Measurements from ENCODE around the gene MEGF11. TPM values are rescaled to one million over a fixed set of nuclear protein-coding genes. Genes with fewer than 3 reads are reported as not detected.
A peak's percentile ranks its signal among the peaks of the same experiment; 100 is the strongest.

Gene MEGF11
- total RNA-seq, 1 experiment from 2014 or later, result 2.3 TPM

- intact Hi-C loops (cut with micrococcal nuclease), result loop anchor here (5.0 kb wide), 3 partner anchors 33 to 368 kb away; partner anchors contain the start of gene MEGF11
- no peaks in the 10 kb centered on the region for H3K79me2 ChIP-seq (ENCODE audit: insufficient read depth, low read length)
- DNase-seq (ENCODE audit: low read depth, low spot score) (no peak), ATAC-seq (no peak)
- H3K4me1 ChIP-seq (ENCODE audit: control insufficient read depth in 1 of 2, insufficient read depth in 2 of 2, low read length in 2 of 2), result peaks cover 0 to 13% of the 10 kb centered on the region in 2 experiments; a peak in 2 of 4 replicates
- no peak overlapping the region for H3K4me2 ChIP-seq (ENCODE audit: low read length)
- no peak overlapping the region for H3K4me3 ChIP-seq (replicated peaks in 1 of 2; ENCODE audit: low read depth in 1 of 2, low read length in 2 of 2)
- no peaks in the 10 kb centered on the region for H3K9me3 ChIP-seq (ENCODE audit: control insufficient read depth in 1 of 2, insufficient read depth in 1 of 2, low read depth in 1 of 2, low read length in 2 of 2)
- no TSS peak for BruUV-seq (replicated peaks)
- H3K9me2 ChIP-seq (ENCODE audit: insufficient read depth), result no peaks in the 10 kb centered on the region
- no peak overlapping the region for H3K9ac ChIP-seq (ENCODE audit: low read length)
- no peak overlapping the region for H3K27ac ChIP-seq (ENCODE audit: low read depth, low read length)
- H3K27me3 ChIP-seq (ENCODE audit: insufficient read depth, low read length), result no peaks in the 10 kb centered on the region
- ChIA-PET CTCF (interaction anchor here (1.0 kb wide), 1 partner anchor 689 kb away, joined by 3 read pairs; no protein-coding TSS in a partner anchor), RAD21 (ENCODE audit: low non-redundant PET in 1 of 2, low total read pairs in 2 of 2, uncharacterized antibody in 2 of 2, unreplicated experiment in 2 of 2) (no interaction called here), POLR2A (no interaction called here)
- TF ChIP-seq TCF7L2 (IDR thresholded peaks at IDR 0.05; ENCODE audit: borderline replicate concordance, extremely low read depth, insufficient read depth, insufficient read length) (peak; percentile 42), FOSL1 (IDR thresholded peaks at IDR 0.05; ENCODE audit: low read depth) (no peak), ZNF274 (IDR thresholded peaks at IDR 0.05; ENCODE audit: low read depth, low read length) (no peak), ELF1 (IDR thresholded peaks at IDR 0.05; ENCODE audit: borderline replicate concordance, low read depth) (no peak), ZFX (IDR thresholded peaks at IDR 0.05) (no peak)
- H4K20me1 ChIP-seq (ENCODE audit: insufficient read depth), result no peaks in the 10 kb centered on the region
- H3K36me3 ChIP-seq (ENCODE audit: control insufficient read depth in 1 of 2, insufficient read depth in 2 of 2, low read length in 2 of 2), result no peaks in the 10 kb centered on the region
- no peak overlapping the region for H2AFZ ChIP-seq (ENCODE audit: low read depth, low read length, poor library complexity, severe bottlenecking)
Observed at GRCh38 chr15:66285533-66286280, 32.2 kb upstream of the MEGF11 start.

- Histone ChIP-seq H3K27me3 (ENCODE audit: insufficient read depth, low read length) (no peaks in the 10 kb centered on the region), H3K27ac (ENCODE audit: low read depth, low read length) (no peak overlapping the region), H3K9me2 (ENCODE audit: insufficient read depth) (no peaks in the 10 kb centered on the region), H3K9me3 (ENCODE audit: control insufficient read depth in 1 of 2, insufficient read depth in 1 of 2, low read depth in 1 of 2, low read length in 2 of 2) (no peaks in the 10 kb centered on the region), H4K20me1 (ENCODE audit: insufficient read depth) (no peaks in the 10 kb centered on the region), H2AFZ (ENCODE audit: low read depth, low read length, poor library complexity, severe bottlenecking) (no peak overlapping the region), H3K4me3 (replicated peaks in 1 of 2; ENCODE audit: low read depth in 1 of 2, low read length in 2 of 2) (no peak overlapping the region), H3K4me2 (ENCODE audit: low read length) (no peak overlapping the region), H3K4me1 (ENCODE audit: control insufficient read depth in 1 of 2, insufficient read depth in 2 of 2, low read length in 2 of 2) (peaks cover 0 to 5% of the 10 kb centered on the region in 2 experiments; a peak in 1 of 4 replicates), H3K36me3 (ENCODE audit: control insufficient read depth in 1 of 2, insufficient read depth in 2 of 2, low read length in 2 of 2) (no peaks in the 10 kb centered on the region), H3K79me2 (ENCODE audit: insufficient read depth, low read length) (no peaks in the 10 kb centered on the region), H3K9ac (ENCODE audit: low read length) (no peak overlapping the region)
- intact Hi-C loops (cut with micrococcal nuclease), result no loop called here
- RAD21 ChIA-PET (ENCODE audit: low non-redundant PET in 1 of 2, low total read pairs in 2 of 2, uncharacterized antibody in 2 of 2, unreplicated experiment in 2 of 2), result no interaction called here
- TF ChIP-seq ZNF274 (IDR thresholded peaks at IDR 0.05; ENCODE audit: low read depth, low read length) (no peak), TCF7L2 (IDR thresholded peaks at IDR 0.05; ENCODE audit: borderline replicate concordance, extremely low read depth, insufficient read depth, insufficient read length) (no peak), SP1 (IDR thresholded peaks at IDR 0.05; ENCODE audit: low read depth) (no peak), EZH2 (IDR thresholded peaks at IDR 0.05) (no peak), CBX3 (IDR thresholded peaks at IDR 0.05; ENCODE audit: low read depth) (no peak), EGR1 (IDR thresholded peaks at IDR 0.05; ENCODE audit: low read depth) (no peak), REST (IDR thresholded peaks at IDR 0.05; ENCODE audit: low read depth) (no peak), POLR2A (IDR thresholded peaks at IDR 0.05; ENCODE audit: borderline replicate concordance, extremely low read depth, insufficient read depth, insufficient read length) (no peak)
- POLR2A ChIA-PET, result no interaction called here
- ATAC-seq, result no peak
- no TSS peak for BruUV-seq (replicated peaks)
- DNase-seq (ENCODE audit: low read depth, low spot score), result no peak
- CTCF ChIA-PET, result no interaction called here
Observed at GRCh38 chr15:66284271-66284670, 30.7 kb upstream of the MEGF11 start.
